COLO829 (cell line): ENCODE data around the gene LRMDA.

Experiments used
- DNase-seq: peaks from one replicate; pipeline ENCODE4 v3.0.0; 2012; ENCODE audit warnings: low spot score

LRMDA gene

GRCh38 chr10:76086761-76087639, 655.6 kb downstream of the LRMDA start:
- DNase-seq = peak; percentile 57

- DNase-seq = no peak
Measured at GRCh38 chr10:76088008-76088407, 656.6 kb downstream of the LRMDA start.

GRCh38 chr10:76088980-76089379, 657.6 kb downstream of the LRMDA start:
- peak; percentile 8 for DNase-seq

GRCh38 chr10:76089556-76090180, 658.2 kb downstream of the LRMDA start:
- DNase-seq = peak; percentile 58

- DNase-seq = no peak
Measured at GRCh38 chr10:76091926-76092325, 660.5 kb downstream of the LRMDA start.

- no peak for DNase-seq
Measured at GRCh38 chr10:76106611-76107010, 675.2 kb downstream of the LRMDA start.

- DNase-seq = no peak
Measured at GRCh38 chr10:76108563-76109359, 677.3 kb downstream of the LRMDA start.

- DNase-seq = no peak
Measured at GRCh38 chr10:76111404-76111803, 680.0 kb downstream of the LRMDA start.

- DNase-seq = no peak
Measured at GRCh38 chr10:76111986-76112825, 680.8 kb downstream of the LRMDA start.

GRCh38 chr10:76112826-76113150, 681.4 kb downstream of the LRMDA start:
- DNase-seq = no peak

- peak; percentile 13 for DNase-seq
Measured at GRCh38 chr10:76113952-76114351, 682.5 kb downstream of the LRMDA start.

GRCh38 chr10:76114581-76115001, 683.2 kb downstream of the LRMDA start:
- no peak for DNase-seq

GRCh38 chr10:76115131-76115470, 683.7 kb downstream of the LRMDA start:
- DNase-seq = no peak

GRCh38 chr10:76115471-76116155, 684.2 kb downstream of the LRMDA start:
- no peak for DNase-seq

- DNase-seq = no peak
Measured at GRCh38 chr10:76116523-76116922, 685.1 kb downstream of the LRMDA start.

GRCh38 chr10:76117949-76118348, 686.5 kb downstream of the LRMDA start:
- DNase-seq = no peak

GRCh38 chr10:76119036-76119435, 687.6 kb downstream of the LRMDA start:
- no peak for DNase-seq

GRCh38 chr10:76119515-76119914, 688.1 kb downstream of the LRMDA start:
- no peak for DNase-seq

- DNase-seq = no peak
Measured at GRCh38 chr10:76122056-76122455, 690.6 kb downstream of the LRMDA start.

- DNase-seq = no peak
Measured at GRCh38 chr10:76124280-76124679, 692.9 kb downstream of the LRMDA start.

GRCh38 chr10:76125900-76126299, 694.5 kb downstream of the LRMDA start:
- no peak for DNase-seq
